GM21390 (cell line): ENCODE results near the gene CDK6.

Experiments
- ATAC-seq: cut with Tn5 transposase; IDR thresholded peaks from one replicate; pipeline ENCODE4 v1.9.1; 2021; ENCODE audit not compliant: unreplicated experiment

CDK6 gene

GRCh38 chr7:92797284-92797683, 39.1 kb downstream of the CDK6 start:
- no peak for ATAC-seq

- ATAC-seq: no peak
Measured at GRCh38 chr7:92794831-92795230, 41.5 kb downstream of the CDK6 start.

GRCh38 chr7:92794391-92794790, 42.0 kb downstream of the CDK6 start:
- no peak for ATAC-seq

GRCh38 chr7:92793656-92794205, 42.6 kb downstream of the CDK6 start:
- ATAC-seq: peak; percentile 52

DNA sequence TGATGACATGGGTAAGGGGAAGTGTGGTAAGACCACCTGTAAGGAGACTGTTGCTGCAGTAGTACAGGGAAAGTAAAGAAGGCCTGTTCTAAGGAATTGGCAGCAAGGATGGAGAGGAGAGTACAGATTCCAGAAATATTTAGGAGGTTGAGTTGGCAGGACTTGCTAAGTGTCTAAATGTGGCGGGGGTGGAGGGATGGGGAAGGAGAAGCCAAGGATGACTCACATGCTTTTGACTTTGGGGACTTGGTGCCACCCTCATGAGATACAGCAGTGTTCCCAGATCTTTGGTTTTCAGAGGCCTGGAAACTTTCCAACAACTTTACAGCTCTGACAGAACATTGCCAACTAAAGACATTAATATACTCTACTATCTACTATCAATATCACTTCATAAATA, 45.4 kb downstream of the CDK6 start:
- no peak for ATAC-seq

GRCh38 chr7:92788559-92789183, 47.7 kb downstream of the CDK6 start:
- ATAC-seq: no peak

GRCh38 chr7:92785923-92786322, 50.5 kb downstream of the CDK6 start:
- ATAC-seq: no peak

DNA sequence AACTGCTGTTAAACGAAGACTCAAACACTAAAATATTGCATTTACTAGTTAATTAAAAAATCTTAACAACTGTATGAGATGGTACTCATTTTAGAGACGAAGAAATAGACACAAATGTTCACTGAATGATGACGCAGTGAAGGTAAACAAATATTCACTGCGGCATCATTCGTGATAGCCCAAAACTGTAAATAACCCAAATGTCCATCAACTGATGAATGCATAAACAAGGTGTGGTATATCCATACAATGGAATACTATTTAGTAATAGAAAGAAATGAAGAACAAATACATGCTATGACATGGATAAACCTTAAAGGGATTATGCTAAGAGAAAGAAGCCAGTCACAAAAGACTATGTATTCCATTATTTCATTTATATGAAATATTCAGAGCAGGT, 51.4 kb downstream of the CDK6 start:
- no peak for ATAC-seq

DNA sequence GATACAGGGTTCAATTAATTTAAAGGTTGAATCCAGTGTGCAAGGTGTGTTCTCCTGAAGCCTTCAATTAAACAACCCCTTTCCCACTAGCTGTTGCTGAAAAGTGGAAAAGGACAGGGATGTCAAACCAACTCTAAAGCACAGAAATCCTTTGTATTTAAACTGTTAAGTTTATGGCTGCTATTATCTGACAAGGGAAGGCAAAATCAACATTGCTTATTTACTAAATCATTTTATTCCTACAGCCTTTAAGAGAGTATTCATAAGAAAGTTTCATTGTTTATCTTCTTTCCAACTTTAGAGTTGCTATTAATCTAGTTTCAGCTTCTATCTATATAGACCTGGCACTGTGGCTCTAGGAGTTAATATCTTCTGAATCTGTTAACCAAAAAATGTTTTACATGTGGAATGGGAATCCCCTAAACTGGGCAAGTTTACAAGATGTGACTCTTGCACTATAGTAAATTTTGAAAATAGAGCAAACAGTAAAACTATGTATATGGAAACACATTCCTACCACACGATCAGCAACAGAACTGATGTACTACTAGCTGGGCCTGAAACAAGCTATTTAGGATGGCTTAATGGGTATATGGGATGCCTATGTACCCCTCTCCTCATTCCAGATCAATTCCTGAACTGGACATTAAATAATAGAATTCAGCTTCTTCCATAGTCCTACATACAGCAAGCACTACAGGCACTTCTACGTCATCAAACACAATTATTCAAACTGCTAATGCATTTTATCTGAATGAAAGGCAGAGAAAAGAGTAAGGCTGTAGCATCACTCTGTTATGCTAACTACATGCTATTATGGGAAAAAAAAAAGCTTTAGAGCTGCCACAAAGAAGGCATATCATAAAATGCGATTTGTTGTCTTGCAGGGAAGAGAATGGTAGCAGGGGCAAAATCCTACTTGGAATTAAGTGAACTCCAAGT, 52.8 kb downstream of the CDK6 start:
- no peak for ATAC-seq

DNA sequence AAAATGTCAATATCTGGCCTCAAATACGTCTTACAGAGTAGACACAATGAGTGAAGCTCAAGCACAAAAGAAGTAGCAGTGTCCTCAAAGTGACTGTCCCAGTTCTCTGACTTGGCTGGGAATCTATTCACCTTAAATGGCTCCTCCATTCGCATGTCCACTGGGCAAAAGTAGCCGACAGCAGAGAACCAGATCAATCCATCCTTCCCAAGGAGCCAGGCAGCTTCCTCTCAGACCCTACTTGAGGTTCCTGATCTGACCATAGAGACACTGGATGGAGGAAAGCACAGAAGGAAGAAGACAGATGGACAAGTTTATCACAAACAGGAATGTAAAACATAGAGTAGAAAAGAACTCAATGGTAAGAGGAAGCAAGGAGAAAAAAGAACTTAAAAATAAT, 53.5 kb downstream of the CDK6 start:
- ATAC-seq: no peak

DNA sequence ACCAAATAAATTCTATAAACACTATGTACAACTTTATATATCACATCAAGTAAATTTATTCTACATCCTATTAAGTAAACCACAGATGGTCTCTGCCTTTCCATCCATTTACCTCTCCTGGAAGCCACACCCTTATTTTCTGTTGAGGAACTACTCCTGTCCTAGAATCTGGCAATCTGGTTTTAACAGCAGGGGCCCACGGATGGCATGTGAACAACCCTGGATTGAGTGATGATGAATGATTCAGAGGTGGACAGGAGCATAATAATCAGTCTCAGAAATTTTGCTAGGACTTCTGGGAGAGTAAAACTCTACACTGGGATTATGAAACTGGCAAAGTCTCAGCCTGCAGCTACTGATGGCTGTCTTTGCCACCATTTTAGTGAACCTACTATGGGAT, 54.1 kb downstream of the CDK6 start:
- no peak for ATAC-seq

- ATAC-seq: no peak
Measured at GRCh38 chr7:92781117-92781720, 55.2 kb downstream of the CDK6 start.

DNA sequence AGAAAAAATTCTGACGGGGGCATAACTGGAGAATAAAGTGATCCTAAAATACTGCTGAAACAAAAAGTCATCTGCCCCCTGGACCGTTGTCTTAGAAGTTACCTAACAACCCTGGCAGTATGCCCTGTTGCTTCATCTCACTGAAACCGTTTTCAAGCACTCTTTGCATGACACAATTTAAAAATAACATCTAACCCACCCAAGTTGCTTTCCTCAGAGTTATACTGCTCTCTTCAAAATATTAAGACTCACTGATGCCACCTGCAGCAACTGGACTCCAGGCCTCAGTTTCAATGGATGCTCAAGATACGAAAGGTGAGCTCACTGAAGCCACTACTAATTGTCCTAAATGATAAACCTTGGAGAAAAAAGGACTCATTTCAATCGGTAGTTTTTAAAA, 57.4 kb downstream of the CDK6 start:
- ATAC-seq: peak; percentile 73

DNA sequence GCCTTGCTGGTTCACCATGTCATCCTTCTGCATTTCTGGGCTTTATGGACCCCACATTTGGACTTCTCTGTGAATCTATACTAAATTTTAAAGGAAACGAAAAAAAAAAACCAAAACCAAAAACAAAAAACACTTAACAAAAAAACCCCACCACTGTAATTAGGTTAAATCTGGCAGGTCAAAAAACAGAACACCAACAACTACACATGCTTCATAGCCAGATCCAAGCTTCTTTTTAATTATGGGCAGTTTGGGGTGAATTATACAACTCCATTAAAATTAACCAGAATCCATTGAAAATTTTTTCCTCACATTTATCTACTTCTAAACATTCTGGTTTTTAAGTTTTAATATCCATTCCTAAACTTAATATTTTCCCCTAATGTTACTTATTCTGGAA, 58.4 kb downstream of the CDK6 start:
- no peak for ATAC-seq

DNA sequence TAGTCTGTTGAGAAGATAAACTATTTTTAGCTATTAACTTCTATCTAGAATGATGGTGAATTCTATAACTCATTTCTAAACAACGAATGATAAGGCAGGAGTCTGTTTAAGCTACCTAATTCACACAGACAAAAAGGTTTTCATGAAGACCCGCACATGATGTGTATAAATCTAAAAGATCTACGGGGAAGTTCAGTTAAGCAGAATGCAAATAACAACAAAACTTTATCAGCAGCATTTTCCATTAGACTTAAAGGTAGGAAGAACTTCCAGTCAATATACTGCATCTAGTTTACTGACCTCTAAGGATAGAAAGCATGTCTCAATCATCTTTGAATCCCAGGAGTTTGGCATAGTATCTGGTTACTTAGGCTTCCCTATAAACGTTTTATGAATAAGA, 62.6 kb downstream of the CDK6 start:
- ATAC-seq: no peak

DNA sequence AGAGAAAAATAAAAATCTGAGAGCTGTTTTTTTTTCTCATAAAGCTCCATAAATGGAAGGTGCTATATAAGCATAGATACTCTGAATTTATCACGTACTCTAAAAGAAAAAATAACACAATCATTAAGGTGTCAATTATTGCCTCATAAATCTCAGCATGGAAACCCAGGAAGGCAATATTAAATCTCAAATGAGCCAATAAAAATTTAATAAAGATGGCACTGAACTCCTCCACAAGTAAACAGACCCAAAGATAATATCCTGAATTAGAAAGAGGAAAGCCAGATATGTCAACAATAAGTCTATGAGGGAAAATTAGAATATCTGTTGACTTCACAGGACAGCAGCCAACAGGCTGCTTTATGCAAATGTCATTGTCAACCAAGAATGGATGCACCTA, 66.5 kb downstream of the CDK6 start:
- ATAC-seq: no peak

DNA sequence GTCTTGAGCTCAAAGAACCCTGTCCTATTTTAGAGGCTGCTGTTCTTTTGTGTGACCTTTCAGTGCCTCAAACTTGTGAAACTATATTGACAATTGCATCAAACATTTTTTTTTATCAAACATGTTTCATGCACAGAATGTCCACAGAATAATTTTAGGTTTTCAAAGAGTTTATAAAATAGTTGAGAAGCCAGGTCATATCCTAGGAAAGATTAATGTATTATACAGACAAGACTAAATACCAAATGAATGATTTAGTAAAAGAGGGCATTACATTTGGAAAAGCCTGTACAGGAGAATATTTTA, 67.0 kb downstream of the CDK6 start:
- ATAC-seq: peak; percentile 15

- ATAC-seq: peak; percentile 89
Measured at GRCh38 chr7:92768501-92769393, 67.6 kb downstream of the CDK6 start.

DNA sequence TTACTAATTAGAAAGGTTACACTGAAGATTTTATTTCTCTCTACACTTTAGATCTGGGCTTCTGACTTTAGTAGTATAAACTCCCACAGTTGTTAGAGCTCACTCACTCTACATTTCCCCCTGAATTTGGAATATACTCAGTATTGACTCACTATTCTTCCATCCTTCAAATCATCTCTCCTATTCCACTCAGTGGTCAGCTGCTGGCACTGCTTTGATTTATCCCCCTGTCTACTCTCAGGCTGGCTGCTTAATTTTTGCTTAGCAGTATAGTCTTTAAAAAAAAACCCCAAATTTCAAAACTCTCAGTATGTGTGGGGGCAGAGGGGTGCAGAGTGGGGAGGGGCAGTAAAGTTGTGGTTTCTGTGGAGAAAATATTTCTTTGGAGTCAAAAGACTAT, 68.9 kb downstream of the CDK6 start:
- ATAC-seq: no peak

GRCh38 chr7:92766461-92767003, 69.8 kb downstream of the CDK6 start:
- no peak for ATAC-seq

DNA sequence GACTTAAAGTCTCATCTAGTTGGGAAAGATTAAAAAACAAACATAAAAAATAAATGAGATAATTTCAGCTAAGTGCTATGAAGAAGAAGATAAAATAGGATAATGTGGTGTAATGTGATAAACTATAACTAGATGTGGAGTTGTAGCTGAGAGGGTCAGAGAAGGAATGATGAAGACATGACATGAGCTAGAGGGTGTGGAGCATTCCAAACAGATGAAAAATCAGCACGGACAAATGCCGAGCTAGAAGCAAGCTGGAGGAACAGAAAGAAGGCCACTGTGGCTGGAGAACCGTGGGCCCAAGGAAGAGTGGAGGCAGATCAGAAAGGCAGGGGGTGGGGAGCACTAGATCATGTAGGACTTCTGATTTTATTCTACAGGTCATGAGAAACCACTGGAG, 70.6 kb downstream of the CDK6 start:
- no peak for ATAC-seq
